ENCODE results near the gene RELT.

Gene RELT

GRCh38 chr11:73376160-73376802 lies at the start of gene RELT:
Gene RELT, plus strand, starts transcription at chr11:73376399. Its CDS starts 12,738 bp downstream, at chr11:73389137.
- peak; percentile 96 for DNase-seq

GRCh38 chr11:73326929-73327811 lies 49.0 kb upstream of the RELT start:
- DNase-seq = no peak

- no peak for DNase-seq
Measured at GRCh38 chr11:73327812-73328364, 48.3 kb upstream of the RELT start.

- peak; percentile 63 for DNase-seq
Measured at GRCh38 chr11:73330569-73331093, 45.6 kb upstream of the RELT start.

- peak; percentile 88 for DNase-seq
Measured at GRCh38 chr11:73331138-73331916, 44.9 kb upstream of the RELT start.

GRCh38 chr11:73333173-73333572 lies 43.0 kb upstream of the RELT start:
- no peak for DNase-seq

GRCh38 chr11:73333640-73334383 lies 42.4 kb upstream of the RELT start:
- no peak for DNase-seq

GRCh38 chr11:73334384-73335203 lies 41.6 kb upstream of the RELT start:
- peak; percentile 48 for DNase-seq

- DNase-seq = peak; percentile 97
Measured at GRCh38 chr11:73335204-73335923, 40.8 kb upstream of the RELT start.

GRCh38 chr11:73337846-73338245 lies 38.4 kb upstream of the RELT start:
- no peak for DNase-seq

- DNase-seq = no peak
Measured at GRCh38 chr11:73338279-73338678, 37.9 kb upstream of the RELT start.

- no peak for DNase-seq
Measured at GRCh38 chr11:73340164-73340563, 36.0 kb upstream of the RELT start.

GRCh38 chr11:73342633-73343032 lies 33.6 kb upstream of the RELT start:
- DNase-seq = peak; percentile 61

GRCh38 chr11:73343076-73343873 lies 32.9 kb upstream of the RELT start:
- DNase-seq = peak; percentile 54

- DNase-seq = peak; percentile 46
Measured at GRCh38 chr11:73344191-73344607, 32.0 kb upstream of the RELT start.

GRCh38 chr11:73345481-73346160 lies 30.6 kb upstream of the RELT start:
- no peak for DNase-seq

- no peak for DNase-seq
Measured at GRCh38 chr11:73346186-73346935, 29.8 kb upstream of the RELT start.

GRCh38 chr11:73347067-73347466 lies 29.1 kb upstream of the RELT start:
- DNase-seq = no peak
